Gastroesophageal sphincter (tissue), 3 donors: Measurements from ENCODE around the gene EFL1.

ENCODE experiments used
- POLR2A ChIP-seq, 2 donors: fragments of 450-650 bp; IDR thresholded peaks; one replicate each; pipeline ENCODE4 v1.6.1; 2017; ENCODE audit warnings: antibody characterized with exemption in 2 of 2, mild to moderate bottlenecking in 2 of 2, moderate library complexity in 1 of 2
- POLR2AphosphoS5 ChIP-seq: sonication (generic); formaldehyde crosslinking; IDR thresholded peaks from one replicate; pipeline ENCODE4 v1.6.1; 2017; ENCODE audit warnings: antibody characterized with exemption
- TF ChIP-seq, protein P1 (sequence below), 4 experiments: fragments of 200-600 bp in 2 of 4; fragments of 450-650 bp in 2 of 4; sonication (generic) in 1 of 4; IDR thresholded peaks; one replicate each; pipeline ENCODE4 v1.5.1; 2017 to 2019; ENCODE audit warnings: antibody characterized with exemption in 4 of 4, mild to moderate bottlenecking in 2 of 4, moderate library complexity in 2 of 4

DNA sequence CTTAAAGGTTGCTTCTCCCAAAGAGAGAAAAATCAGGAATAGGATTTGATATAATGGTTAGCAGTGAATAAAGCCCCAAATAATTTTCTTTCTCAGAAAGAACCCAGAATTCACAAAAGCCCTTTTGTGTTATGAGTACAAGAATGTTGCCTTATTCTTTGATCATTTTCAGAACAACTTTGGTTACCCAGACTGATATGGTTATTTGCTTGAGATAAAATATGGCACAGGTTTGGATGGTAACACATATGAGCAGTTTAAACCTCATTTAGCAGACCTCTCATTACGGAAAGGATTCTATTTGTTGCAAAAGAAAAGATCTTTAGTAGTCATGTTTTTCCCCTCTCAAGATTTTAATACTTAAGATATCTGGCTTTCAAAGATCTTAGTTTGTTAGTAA is 111.9 kb downstream of the EFL1 start:
- TF ChIP-seq, protein P1, sequence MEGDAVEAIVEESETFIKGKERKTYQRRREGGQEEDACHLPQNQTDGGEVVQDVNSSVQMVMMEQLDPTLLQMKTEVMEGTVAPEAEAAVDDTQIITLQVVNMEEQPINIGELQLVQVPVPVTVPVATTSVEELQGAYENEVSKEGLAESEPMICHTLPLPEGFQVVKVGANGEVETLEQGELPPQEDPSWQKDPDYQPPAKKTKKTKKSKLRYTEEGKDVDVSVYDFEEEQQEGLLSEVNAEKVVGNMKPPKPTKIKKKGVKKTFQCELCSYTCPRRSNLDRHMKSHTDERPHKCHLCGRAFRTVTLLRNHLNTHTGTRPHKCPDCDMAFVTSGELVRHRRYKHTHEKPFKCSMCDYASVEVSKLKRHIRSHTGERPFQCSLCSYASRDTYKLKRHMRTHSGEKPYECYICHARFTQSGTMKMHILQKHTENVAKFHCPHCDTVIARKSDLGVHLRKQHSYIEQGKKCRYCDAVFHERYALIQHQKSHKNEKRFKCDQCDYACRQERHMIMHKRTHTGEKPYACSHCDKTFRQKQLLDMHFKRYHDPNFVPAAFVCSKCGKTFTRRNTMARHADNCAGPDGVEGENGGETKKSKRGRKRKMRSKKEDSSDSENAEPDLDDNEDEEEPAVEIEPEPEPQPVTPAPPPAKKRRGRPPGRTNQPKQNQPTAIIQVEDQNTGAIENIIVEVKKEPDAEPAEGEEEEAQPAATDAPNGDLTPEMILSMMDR (IDR thresholded peaks at IDR 0.05) = no peak
- TF ChIP-seq POLR2A (IDR thresholded peaks at IDR 0.05) (no peak), POLR2AphosphoS5 (no peak)
